Common myeloid progenitor, CD34-positive (primary cell): ENCODE results near the gene CIC.

Experiments
- CTCF ChIA-PET: fragments of 350-600 bp; sonication (Branson Sonifier 250); formaldehyde crosslinking; loops from one replicate; lab custom pipeline; 2021; ENCODE audit warnings: antibody characterized with exemption; lab: Charles Lee
- POLR2A ChIA-PET: fragments of 350-600 bp; sonication (Branson Sonifier 250); formaldehyde crosslinking; loops from one replicate; lab custom pipeline; 2021; ENCODE audit warnings: antibody characterized with exemption; lab: Charles Lee
- DNase-seq, 3 donors: peaks; one replicate each; pipeline versions ENCODE4 v3.0.0 to v3.0.0-alpha.2; 2013
- H3K27ac ChIP-seq, 2 experiments: 1 replicate in 1 of 2; 2 replicates in 1 of 2; pipeline ENCODE4 v1.7.0; 2013; ENCODE audit warnings: inconsistent platforms in 2 of 2, low read length in 2 of 2, mild to moderate bottlenecking in 2 of 2, low read depth in 1 of 2, moderate library complexity in 1 of 2; ENCODE audit not compliant: severe bottlenecking in 2 of 2, insufficient read depth in 1 of 2, poor library complexity in 1 of 2
- H3K27me3 ChIP-seq, 5 experiments: replicated peaks in 2 of 5; 1 replicate in 3 of 5; 2 replicates in 2 of 5; pipeline versions ENCODE4 v1.6.1 to v1.7.0; 2013; ENCODE audit warnings: low read length in 4 of 5, mild to moderate bottlenecking in 2 of 5, moderate library complexity in 2 of 5, inconsistent platforms in 1 of 5; ENCODE audit not compliant: insufficient read depth in 5 of 5, control insufficient read depth in 4 of 5
- H3K36me3 ChIP-seq, 4 experiments: 1 replicate in 2 of 4; 2 replicates in 2 of 4; pipeline versions ENCODE4 v1.6.1 to v1.7.0; 2013; ENCODE audit warnings: low read length in 3 of 4, control low read depth in 1 of 4, mild to moderate bottlenecking in 1 of 4; ENCODE audit not compliant: control insufficient read depth in 4 of 4, insufficient read depth in 4 of 4
- H3K4me1 ChIP-seq, 4 experiments: 1 replicate in 3 of 4; 2 replicates in 1 of 4; pipeline versions ENCODE4 v1.6.1 to v1.7.1; 2013; ENCODE audit warnings: low read length in 3 of 4, mild to moderate bottlenecking in 3 of 4, control low read depth in 1 of 4, inconsistent platforms in 1 of 4, moderate library complexity in 1 of 4; ENCODE audit not compliant: control insufficient read depth in 4 of 4, insufficient read depth in 4 of 4; ENCODE audit errors: control extremely low read depth in 1 of 4
- H3K4me3 ChIP-seq, 7 experiments: 1 replicate in 4 of 7; 2 replicates in 3 of 7; pipeline versions ENCODE4 v1.5.1 to v1.7.0; 2013; ENCODE audit warnings: mild to moderate bottlenecking in 7 of 7, low read length in 6 of 7, moderate library complexity in 6 of 7, inconsistent platforms in 2 of 7, low read depth in 2 of 7, control low read depth in 1 of 7; ENCODE audit not compliant: insufficient read depth in 4 of 7, control insufficient read depth in 1 of 7; ENCODE audit errors: extremely low read depth in 1 of 7
- H3K9me3 ChIP-seq, 5 experiments: 1 replicate in 4 of 5; 2 replicates in 1 of 5; pipeline versions ENCODE4 v1.6.1 to v1.7.1; 2013; ENCODE audit warnings: low read length in 4 of 5, mild to moderate bottlenecking in 2 of 5, inconsistent platforms in 1 of 5, low read depth in 1 of 5, moderate library complexity in 1 of 5; ENCODE audit not compliant: control insufficient read depth in 4 of 5, insufficient read depth in 2 of 5; ENCODE audit errors: control extremely low read depth in 1 of 5
- WGBS: methylation state at CpG from one replicate; pipeline ENCODE4 v1.1.5; 2013; ENCODE audit not compliant: insufficient coverage; 5-methylcytosine and 5-hydroxymethylcytosine counted together

The CIC gene

GRCh38 chr19:42290523-42291434 lies 21.7 kb downstream of the CIC start:
- Histone ChIP-seq H3K36me3 (peaks cover 17 to 95% (median 66%) of the 10 kb centered on the region in 4 experiments), H3K4me1 (peaks cover 0 to 12% (median 11%) of the 10 kb centered on the region in 4 experiments), H3K9me3 (no peaks in the 10 kb centered on the region), H3K27me3 (no peaks in the 10 kb centered on the region), H3K4me3 (no peak overlapping the region), H3K27ac (no peak overlapping the region)
- ChIA-PET POLR2A (no interaction called here), CTCF (interaction anchor here (0.8 to 6.2 kb wide), 13 partner anchors 9 to 188 kb away, joined by 3 to 30 read pairs (median 4); partner anchors contain the start of genes PAFAH1B3, POU2F2 and PRR19)
- peak; percentile 82 to 87 (median 85) for DNase-seq
- 91% methylated on average over 27 of the region's 31 CpGs for WGBS

- POLR2A ChIA-PET, result no interaction called here
- H3K36me3 ChIP-seq, result peaks cover 17 to 98% (median 67%) of the 10 kb centered on the region in 4 experiments
- 78% methylated on average over 7 of the region's 9 CpGs for WGBS
- no peak overlapping the region for H3K4me3 ChIP-seq
- H3K27me3 ChIP-seq, result no peaks in the 10 kb centered on the region
- peaks cover 0 to 5% (median 5%) of the 10 kb centered on the region in 4 experiments for H3K4me1 ChIP-seq
- CTCF ChIA-PET, result interaction anchor here (1.1 to 6.2 kb wide), 6 partner anchors 10 to 187 kb away, joined by 3 to 30 read pairs (median 4); partner anchors contain the start of gene POU2F2
- DNase-seq, result no peak
- no peaks in the 10 kb centered on the region for H3K9me3 ChIP-seq
- no peak overlapping the region for H3K27ac ChIP-seq
These were observed 22.4 kb downstream of the CIC start for GRCh38 chr19:42291435-42291810.

- DNase-seq, result no peak
- H3K9me3 ChIP-seq, result no peaks in the 10 kb centered on the region
These were observed 23.2 kb downstream of the CIC start for GRCh38 chr19:42292042-42292960.

GRCh38 chr19:42292963-42293362 lies 23.9 kb downstream of the CIC start:
- Histone ChIP-seq H3K4me1 (no peaks in the 10 kb centered on the region), H3K27me3 (no peaks in the 10 kb centered on the region), H3K9me3 (no peaks in the 10 kb centered on the region), H3K36me3 (peaks cover 17 to 92% (median 62%) of the 10 kb centered on the region in 4 experiments), H3K4me3 (no peak overlapping the region), H3K27ac (no peak overlapping the region)
- no peak for DNase-seq
- CTCF ChIA-PET, result interaction anchor here (0.8 to 6.2 kb wide), 4 partner anchors 47 to 184 kb away, joined by 3 to 30 read pairs (median 4); no protein-coding TSS in a partner anchor
- 99% methylated on average over 12 of the region's 14 CpGs for WGBS
- POLR2A ChIA-PET, result no interaction called here

More at GRCh38 chr19:42292042-42292960, 23.2 kb downstream of the CIC start:
- Histone ChIP-seq H3K27me3 (no peaks in the 10 kb centered on the region), H3K27ac (no peak overlapping the region), H3K4me3 (no peak overlapping the region), H3K4me1 (no peaks in the 10 kb centered on the region), H3K36me3 (peaks cover 17 to 99% (median 69%) of the 10 kb centered on the region in 4 experiments)
- POLR2A ChIA-PET, result no interaction called here
- CTCF ChIA-PET, result interaction anchor here (1.0 to 6.2 kb wide), 5 partner anchors 46 to 188 kb away, joined by 3 to 30 read pairs (median 4); partner anchors contain the start of gene POU2F2
- 97% methylated on average over 18 of the region's 27 CpGs for WGBS

GRCh38 chr19:42293540-42293939 lies 24.5 kb downstream of the CIC start:
- CTCF ChIA-PET, result interaction anchor here (0.8 to 6.2 kb wide), 4 partner anchors 48 to 185 kb away, joined by 3 to 30 read pairs (median 4); no protein-coding TSS in a partner anchor

GRCh38 chr19:42293948-42294347 lies 24.9 kb downstream of the CIC start:
- H3K27me3 ChIP-seq, result no peaks in the 10 kb centered on the region
- ChIA-PET CTCF (interaction anchor here (0.9 to 6.2 kb wide), 3 partner anchors 64 to 185 kb away, joined by 3 to 30 read pairs (median 3); no protein-coding TSS in a partner anchor), POLR2A (interaction anchor here (1.0 kb wide), 1 partner anchor 51 kb away, joined by 3 read pairs; no protein-coding TSS in a partner anchor)
- no peaks in the 10 kb centered on the region for H3K9me3 ChIP-seq
- WGBS, result 95% methylated on average over 14 of the region's 15 CpGs
- H3K4me3 ChIP-seq, result no peak overlapping the region
- no peaks in the 10 kb centered on the region for H3K4me1 ChIP-seq
- DNase-seq, result no peak
- H3K36me3 ChIP-seq, result peaks cover 13 to 83% (median 55%) of the 10 kb centered on the region in 4 experiments
- H3K27ac ChIP-seq, result no peak overlapping the region

More at GRCh38 chr19:42293540-42293939, 24.5 kb downstream of the CIC start:
- Histone ChIP-seq H3K9me3 (no peaks in the 10 kb centered on the region), H3K27me3 (no peaks in the 10 kb centered on the region), H3K27ac (no peak overlapping the region), H3K4me1 (no peaks in the 10 kb centered on the region), H3K36me3 (peaks cover 13 to 87% (median 58%) of the 10 kb centered on the region in 4 experiments), H3K4me3 (no peak overlapping the region)
- POLR2A ChIA-PET, result interaction anchor here (1.0 kb wide), 1 partner anchor 50 kb away, joined by 3 read pairs; no protein-coding TSS in a partner anchor
- 95% methylated on average over 16 of the region's 17 CpGs for WGBS
- DNase-seq, result no peak
